Medulla oblongata (tissue), 1 donor: ENCODE measurements around the gene AFAP1.
A peak's percentile ranks its signal among the peaks of the same experiment; 100 is the strongest.

Experiments
- DNase-seq: peaks from one replicate; pipeline ENCODE4 v3.0.0-alpha.2; 2015; ENCODE audit errors: extremely low spot score

AFAP1 gene

GRCh38 chr4:7804756-7805385 is 134.8 kb downstream of the AFAP1 start:
- DNase-seq = no peak

GRCh38 chr4:7803992-7804755 is 135.5 kb downstream of the AFAP1 start:
- DNase-seq = peak; percentile 93

GRCh38 chr4:7803371-7803770 is 136.3 kb downstream of the AFAP1 start:
- no peak for DNase-seq

GRCh38 chr4:7802093-7802726 is 137.5 kb downstream of the AFAP1 start:
- DNase-seq = peak; percentile 93

- no peak for DNase-seq
Measured at GRCh38 chr4:7801641-7802040, 138.0 kb downstream of the AFAP1 start.

GRCh38 chr4:7801001-7801400 is 138.7 kb downstream of the AFAP1 start:
- no peak for DNase-seq

- DNase-seq = no peak
Measured at GRCh38 chr4:7800410-7800809, 139.3 kb downstream of the AFAP1 start.

- DNase-seq = peak; percentile 61
Measured at GRCh38 chr4:7799736-7800135, 139.9 kb downstream of the AFAP1 start.

GRCh38 chr4:7799306-7799705 is 140.4 kb downstream of the AFAP1 start:
- DNase-seq = no peak

- no peak for DNase-seq
Measured at GRCh38 chr4:7798178-7798995, 141.3 kb downstream of the AFAP1 start.

GRCh38 chr4:7797330-7797729 is 142.3 kb downstream of the AFAP1 start:
- DNase-seq = no peak

GRCh38 chr4:7795983-7796382 is 143.7 kb downstream of the AFAP1 start:
- DNase-seq = no peak

GRCh38 chr4:7793186-7793585 is 146.5 kb downstream of the AFAP1 start:
- DNase-seq = no peak

GRCh38 chr4:7792616-7793015 is 147.0 kb downstream of the AFAP1 start:
- no peak for DNase-seq

GRCh38 chr4:7790999-7791398 is 148.7 kb downstream of the AFAP1 start:
- no peak for DNase-seq

- no peak for DNase-seq
Measured at GRCh38 chr4:7790023-7790422, 149.6 kb downstream of the AFAP1 start.

- peak; percentile 53 for DNase-seq
Measured at GRCh38 chr4:7788694-7789425, 150.8 kb downstream of the AFAP1 start.

GRCh38 chr4:7788193-7788592 is 151.5 kb downstream of the AFAP1 start:
- DNase-seq = no peak

- DNase-seq = no peak
Measured at GRCh38 chr4:7787681-7788141, 151.9 kb downstream of the AFAP1 start.

- DNase-seq = no peak
Measured at GRCh38 chr4:7787067-7787466, 152.6 kb downstream of the AFAP1 start.

GRCh38 chr4:7786517-7786916 is 153.1 kb downstream of the AFAP1 start:
- DNase-seq = no peak
